IMR-90 (cell line): ENCODE results near the gene ARHGAP19. TPM values are rescaled to one million over a fixed set of nuclear protein-coding genes. Genes with fewer than 3 reads are reported as not detected.

Experiments
- ATAC-seq: fragments of 200-7000 bp; cut with Tn5 transposase; 2 replicates; pipeline ENCODE4 v1.9.1; 2020; ENCODE audit warnings: low read depth, mild to moderate bottlenecking, moderate library complexity
- BruUV-seq: library from RNA; stranded (reverse); fragments of 400-500 nt; replicated peaks from 2 replicates; lab custom pipeline; 2021; lab: Mats Ljungman, UMichigan
- CTCF ChIA-PET: fragments of 300-600 bp; formaldehyde crosslinking; extraction: SDS; loops from one replicate; lab custom pipeline; 2021; ENCODE audit warnings: antibody characterized with exemption; lab: Yijun Ruan, JAX
- POLR2A ChIA-PET: fragments of 300-600 bp; sonication (Branson Sonifier 250); formaldehyde crosslinking; loops from one replicate; lab custom pipeline; 2022; ENCODE audit warnings: antibody characterized with exemption; ENCODE audit not compliant: unreplicated experiment; lab: Charles Lee
- DNase-seq: peaks from one replicate; pipeline ENCODE4 v3.0.0; 2013
- H2AFZ ChIP-seq: replicated peaks from 2 replicates; pipeline ENCODE3; 2013; ENCODE audit warnings: low read length, mild to moderate bottlenecking; ENCODE audit not compliant: poor library complexity
- H2AK5ac ChIP-seq: 2 replicates; pipeline ENCODE4 v1.6.1; 2013; ENCODE audit warnings: low read depth, low read length, inconsistent platforms
- H2AK9ac ChIP-seq: replicated peaks from 2 replicates; pipeline ENCODE3; 2013; ENCODE audit warnings: mild to moderate bottlenecking, low read depth, low read length, moderate library complexity; ENCODE audit not compliant: poor library complexity
- H2BK120ac ChIP-seq: 2 replicates; pipeline ENCODE4 v1.6.1; 2013; ENCODE audit warnings: low read depth, low read length, inconsistent platforms
- H2BK15ac ChIP-seq: 3 replicates; pipeline ENCODE4 v1.6.1; 2013; ENCODE audit warnings: low read depth, low read length, inconsistent platforms
- H2BK20ac ChIP-seq: 2 replicates; pipeline ENCODE4 v1.6.1; 2013; ENCODE audit warnings: low read depth, mild to moderate bottlenecking, inconsistent platforms, low read length, moderate library complexity
- H2BK5ac ChIP-seq: 2 replicates; pipeline ENCODE4 v1.6.1; 2013; ENCODE audit warnings: mild to moderate bottlenecking, low read depth, low read length, inconsistent platforms; ENCODE audit not compliant: poor library complexity, severe bottlenecking
- H3K14ac ChIP-seq: replicated peaks from 2 replicates; pipeline ENCODE4 v1.6.1; 2013; ENCODE audit warnings: low read depth, low read length, inconsistent platforms
- H3K18ac ChIP-seq: 2 replicates; pipeline ENCODE4 v1.6.1; 2013; ENCODE audit warnings: low read depth, low read length, control low read depth
- H3K23ac ChIP-seq: 2 replicates; pipeline ENCODE4 v1.6.1; 2013; ENCODE audit warnings: low read depth, low read length, inconsistent platforms
- H3K27ac ChIP-seq: 2 replicates; pipeline ENCODE4 v1.5.1; 2013; ENCODE audit warnings: mild to moderate bottlenecking, control low read depth, low read length; ENCODE audit not compliant: insufficient read depth
- H3K27me3 ChIP-seq: 2 replicates; pipeline ENCODE4 v1.6.1; 2013; ENCODE audit warnings: low read length; ENCODE audit not compliant: control insufficient read depth, insufficient read depth
- H3K36me3 ChIP-seq: 2 replicates; pipeline ENCODE4 v1.6.1; 2013; ENCODE audit warnings: low read length, mixed read lengths; ENCODE audit not compliant: control insufficient read depth, insufficient read depth
- H3K4ac ChIP-seq: 2 replicates; pipeline ENCODE4 v1.6.1; 2013; ENCODE audit warnings: low read depth, low read length, inconsistent platforms
- H3K4me1 ChIP-seq: 2 replicates; pipeline ENCODE4 v1.6.1; 2013; ENCODE audit warnings: low read length, mixed read lengths; ENCODE audit not compliant: control insufficient read depth, insufficient read depth
- H3K4me2 ChIP-seq: 2 replicates; pipeline ENCODE4 v1.6.1; 2013; ENCODE audit warnings: low read depth, mild to moderate bottlenecking, control low read depth, low read length, moderate library complexity
- H3K4me3 ChIP-seq: 2 replicates; pipeline ENCODE4 v1.5.1; 2013; ENCODE audit warnings: low read depth, mild to moderate bottlenecking, control low read depth, low read length, moderate library complexity; ENCODE audit not compliant: insufficient read depth
- H3K56ac ChIP-seq: 2 replicates; pipeline ENCODE4 v1.6.1; 2013; ENCODE audit warnings: low read length, inconsistent platforms; ENCODE audit not compliant: insufficient read depth; ENCODE audit errors: extremely low read depth
- H3K79me1 ChIP-seq, 2 experiments: 2 replicates each; pipeline ENCODE4 v1.6.1; 2013; ENCODE audit warnings: low read length in 2 of 2, inconsistent platforms in 1 of 2, low read depth in 1 of 2
- H3K9ac ChIP-seq: 2 replicates; pipeline ENCODE4 v1.6.1; 2013; ENCODE audit warnings: low read depth, low read length, control low read depth
- H3K9me1 ChIP-seq: 2 replicates; pipeline ENCODE4 v1.6.1; 2013; ENCODE audit warnings: low read length, inconsistent platforms; ENCODE audit not compliant: insufficient read depth
- H3K9me3 ChIP-seq: 2 replicates; pipeline ENCODE4 v1.6.1; 2013; ENCODE audit warnings: low read length; ENCODE audit not compliant: control insufficient read depth, insufficient read depth
- H4K20me1 ChIP-seq: 2 replicates; pipeline ENCODE4 v1.6.1; 2013; ENCODE audit warnings: low read length, inconsistent platforms; ENCODE audit not compliant: insufficient read depth
- H4K5ac ChIP-seq: 2 replicates; pipeline ENCODE4 v1.6.1; 2013; ENCODE audit warnings: mild to moderate bottlenecking, low read depth, low read length, control low read depth
- H4K8ac ChIP-seq, 2 experiments: 2 replicates each; pipeline ENCODE4 v1.6.1; 2013; ENCODE audit warnings: low read depth in 2 of 2, low read length in 2 of 2, control low read depth in 1 of 2, inconsistent platforms in 1 of 2
- H4K91ac ChIP-seq: 2 replicates; pipeline ENCODE4 v1.6.1; 2013; ENCODE audit warnings: low read depth, low read length, inconsistent platforms; ENCODE audit not compliant: insufficient read depth
- FOS ChIP-seq: fragments of 150-350 bp; IDR thresholded peaks from 2 replicates; pipeline ENCODE4 v1.6.1; 2016; ENCODE audit warnings: low read depth, low read length
- MXI1 ChIP-seq: IDR thresholded peaks from 2 replicates; pipeline ENCODE4 v1.6.1; 2012; ENCODE audit warnings: low read depth, mild to moderate bottlenecking, low read length, moderate library complexity, borderline replicate concordance
- WGBS, 2 experiments: methylation state at CpG; one replicate each; pipeline versions ENCODE4 v1.1.5 to v1.1.7; 2013; ENCODE audit warnings: missing lambda C conversion rate in 2 of 2; ENCODE audit not compliant: insufficient read length in 1 of 2; ENCODE audit errors: extremely low coverage in 2 of 2; 5-methylcytosine and 5-hydroxymethylcytosine counted together
- dilution Hi-C: fragments of 300-500 bp; cut with HindIII; formaldehyde crosslinking; loops from one replicate; pipeline ENCODE4 v1.14.3; 2018; ENCODE audit warnings: low sequenced_read_pairs; ENCODE audit not compliant: unreplicated experiment
- in situ Hi-C: fragments of 300-500 bp; cut with MboI; formaldehyde crosslinking; loops from 3 replicates; pipeline ENCODE4 v1.14.3; 2019; ENCODE audit warnings: low sequenced_read_pairs, inconsistent platforms, mixed read lengths
- intact Hi-C: fragments of 100-400 bp; cut with micrococcal nuclease; formaldehyde crosslinking; loops from 2 replicates; pipeline ENCODE4 v1.10.0; 2022
- polyA plus RNA-seq, 3 experiments: library from polyadenylated mRNA; depleted of rRNA; stranded (reverse); fragments of >200 nt; gene quantifications; 2 replicates each; pipeline ENCODE4 v1.2.3, GENCODE V29; 2012; ENCODE audit warnings: low replicate concordance in 1 of 3
- total RNA-seq: library from RNA; depleted of rRNA; stranded (reverse); fragments of >200 nt; gene quantifications from 2 replicates; pipeline ENCODE4 v1.2.3, GENCODE V29; 2012
- TF ChIP-seq, protein P1 (sequence below): fragments of 150-350 bp; IDR thresholded peaks from 2 replicates; pipeline ENCODE4 v1.6.1; 2016; ENCODE audit warnings: low read depth, mild to moderate bottlenecking, low read length, moderate library complexity, borderline replicate concordance

ARHGAP19 gene
- total and polyA plus RNA-seq, 2 of the 4 experiments (the other 2 are of a cell fraction), result 6.3 to 7.0 TPM

DNA sequence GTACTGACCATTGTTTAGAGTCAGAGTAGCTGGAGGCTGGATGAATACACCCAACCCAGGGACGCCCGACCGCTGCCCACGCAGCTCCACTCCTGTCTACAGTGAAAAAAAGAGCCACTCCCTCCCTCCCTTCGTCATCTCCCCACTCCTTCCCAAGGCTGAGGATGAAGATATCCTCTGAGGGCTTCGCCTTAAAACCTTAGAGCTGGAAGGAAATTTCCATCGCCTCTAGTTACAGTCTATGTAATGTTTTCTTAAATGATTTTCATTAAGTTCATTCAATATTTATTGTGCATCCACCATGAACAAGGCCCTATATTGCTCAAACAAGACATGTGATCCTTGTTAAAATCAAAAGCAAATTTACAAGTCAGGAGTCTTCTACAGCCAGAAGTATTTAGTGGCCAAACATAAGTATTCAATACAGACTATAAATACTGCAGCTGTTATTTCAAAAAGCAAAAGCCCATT is 95.4 kb downstream of the ARHGAP19 start:
- intact Hi-C loops, result no loop called here
- dilution Hi-C loops, result no loop called here
- no peak overlapping the region for H2AK5ac ChIP-seq
- peaks cover 48% of the 10 kb centered on the region for H3K27me3 ChIP-seq
- H2AFZ ChIP-seq, result no peak overlapping the region
- whole genome bisulfite sequencing, 2 experiments, result no CpG with 5 or more reads among the region's 7 CpGs
- no TSS peak for BruUV-seq
- H3K14ac ChIP-seq, result no peak overlapping the region
- H2AK9ac ChIP-seq, result no peak overlapping the region
- in situ Hi-C loops, result no loop called here
- no peak overlapping the region for H4K5ac ChIP-seq
- no peak overlapping the region for H2BK120ac ChIP-seq
- no peak overlapping the region for H3K9ac ChIP-seq
- H3K4me2 ChIP-seq, result no peak overlapping the region
- H3K9me1 ChIP-seq, result no peaks in the 10 kb centered on the region
- no peak overlapping the region for H3K4me3 ChIP-seq
- H3K4me1 ChIP-seq, result no peaks in the 10 kb centered on the region
- no peak overlapping the region for H2BK5ac ChIP-seq
- H3K18ac ChIP-seq, result no peak overlapping the region
- no peaks in the 10 kb centered on the region for H3K36me3 ChIP-seq
- no peaks in the 10 kb centered on the region for H3K79me1 ChIP-seq
- no peak overlapping the region for H4K91ac ChIP-seq
- no peaks in the 10 kb centered on the region for H4K20me1 ChIP-seq
- no peak overlapping the region for H3K56ac ChIP-seq
- ATAC-seq, result no peak
- H3K23ac ChIP-seq, result no peak overlapping the region
- TF ChIP-seq FOS (no peak), MXI1 (no peak)
- TF ChIP-seq, protein P1, sequence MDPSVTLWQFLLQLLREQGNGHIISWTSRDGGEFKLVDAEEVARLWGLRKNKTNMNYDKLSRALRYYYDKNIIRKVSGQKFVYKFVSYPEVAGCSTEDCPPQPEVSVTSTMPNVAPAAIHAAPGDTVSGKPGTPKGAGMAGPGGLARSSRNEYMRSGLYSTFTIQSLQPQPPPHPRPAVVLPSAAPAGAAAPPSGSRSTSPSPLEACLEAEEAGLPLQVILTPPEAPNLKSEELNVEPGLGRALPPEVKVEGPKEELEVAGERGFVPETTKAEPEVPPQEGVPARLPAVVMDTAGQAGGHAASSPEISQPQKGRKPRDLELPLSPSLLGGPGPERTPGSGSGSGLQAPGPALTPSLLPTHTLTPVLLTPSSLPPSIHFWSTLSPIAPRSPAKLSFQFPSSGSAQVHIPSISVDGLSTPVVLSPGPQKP, result no peak
- H4K8ac ChIP-seq, result no peak overlapping the region
- H3K27ac ChIP-seq, result no peak overlapping the region
- no peak for DNase-seq
- no peaks in the 10 kb centered on the region for H3K9me3 ChIP-seq
- ChIA-PET POLR2A (no interaction called here), CTCF (interaction anchor here (0.7 to 3.0 kb wide), 9 partner anchors 11 to 124 kb away, joined by 3 to 24 read pairs (median 4); partner anchors contain the start of gene SLIT1)
- H2BK20ac ChIP-seq, result no peak overlapping the region
- no peak overlapping the region for H2BK15ac ChIP-seq
- H3K4ac ChIP-seq, result no peak overlapping the region
